HG02840 (cell line): ENCODE results near the gene PPP6R1.

Source experiments
- ATAC-seq: cut with Tn5 transposase; IDR thresholded peaks from one replicate; pipeline ENCODE4 v1.9.1; 2021; ENCODE audit warnings: mild to moderate bottlenecking, moderate library complexity, moderate number of reproducible peaks; ENCODE audit not compliant: unreplicated experiment, low FRiP score

Gene PPP6R1

GRCh38 chr19:55197528-55197927, 61.3 kb downstream of the PPP6R1 start:
- no peak for ATAC-seq

- no peak for ATAC-seq
Observed at GRCh38 chr19:55196803-55197202, 62.0 kb downstream of the PPP6R1 start.

- no peak for ATAC-seq
Observed at GRCh38 chr19:55193481-55193880, 65.3 kb downstream of the PPP6R1 start.

- ATAC-seq, result no peak
Observed at GRCh38 chr19:55189403-55189835, 69.4 kb downstream of the PPP6R1 start.

DNA sequence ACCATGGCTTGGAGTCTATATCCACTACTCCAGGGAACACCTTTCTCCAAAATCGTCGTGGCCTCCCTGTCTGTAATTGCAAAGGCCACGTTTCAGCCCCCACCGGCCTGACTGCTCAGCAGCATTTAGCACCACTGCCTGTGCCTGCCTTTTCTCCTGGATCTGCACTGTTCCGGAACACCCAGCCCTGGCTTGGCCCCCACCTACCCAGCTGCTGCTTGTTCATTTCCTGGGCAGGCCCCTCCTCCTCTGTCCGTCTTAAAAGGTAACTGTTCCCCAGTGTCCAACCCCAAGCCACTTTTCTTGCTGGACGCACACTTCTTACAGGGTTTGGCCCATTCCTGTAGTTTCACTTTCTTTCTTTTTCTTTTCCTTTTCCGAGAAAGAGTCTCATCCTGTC, 70.2 kb downstream of the PPP6R1 start:
- no peak for ATAC-seq

- ATAC-seq, result no peak
Observed at GRCh38 chr19:55186080-55186479, 72.7 kb downstream of the PPP6R1 start.

GRCh38 chr19:55181740-55182139, 77.1 kb downstream of the PPP6R1 start:
- no peak for ATAC-seq
